ENCODE results near the gene TOM1. TPM values are rescaled to one million over a fixed set of nuclear protein-coding genes. Genes with fewer than 3 reads are reported as not detected.

The TOM1 gene
- total and polyA plus RNA-seq, 10 of the 15 experiments (the other 5 are each of a cell fraction or from before 2014, with no cell fraction given) = 2.2 to 64.6 (median 40.3) TPM

DNA sequence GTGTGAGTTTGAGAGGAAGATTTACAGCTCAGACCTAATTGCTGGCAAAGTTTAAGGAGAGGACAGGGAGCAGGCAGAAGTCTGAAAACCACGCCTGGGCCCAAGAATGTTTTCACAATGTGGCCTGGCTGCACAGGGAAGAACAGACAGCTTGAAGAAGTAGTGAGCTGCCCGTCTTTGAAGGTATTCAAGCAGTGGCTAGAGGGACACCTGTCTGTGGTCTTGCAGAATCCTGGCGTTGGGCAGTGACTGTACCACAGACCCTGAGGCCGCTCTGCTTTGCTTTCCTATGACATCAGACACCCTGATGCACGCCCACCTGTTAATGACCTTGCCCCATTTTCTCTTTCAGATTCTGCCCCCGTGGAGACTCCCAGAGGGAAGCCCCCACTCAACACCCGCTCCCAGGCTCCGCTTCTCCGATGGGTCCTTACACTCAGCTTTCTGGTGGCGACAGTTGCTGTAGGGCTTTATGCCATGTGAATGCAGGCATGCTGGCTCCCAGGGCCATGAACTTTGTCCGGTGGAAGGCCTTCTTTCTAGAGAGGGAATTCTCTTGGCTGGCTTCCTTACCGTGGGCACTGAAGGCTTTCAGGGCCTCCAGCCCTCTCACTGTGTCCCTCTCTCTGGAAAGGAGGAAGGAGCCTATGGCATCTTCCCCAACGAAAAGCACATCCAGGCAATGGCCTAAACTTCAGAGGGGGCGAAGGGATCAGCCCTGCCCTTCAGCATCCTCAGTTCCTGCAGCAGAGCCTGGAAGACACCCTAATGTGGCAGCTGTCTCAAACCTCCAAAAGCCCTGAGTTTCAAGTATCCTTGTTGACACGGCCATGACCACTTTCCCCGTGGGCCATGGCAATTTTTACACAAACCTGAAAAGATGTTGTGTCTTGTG, 93.7 kb downstream of the TOM1 start:
- H3K4me2 ChIP-seq (ENCODE audit: control insufficient read depth, insufficient read depth) = no peak overlapping the region
- ATAC-seq (no peak), DNase-seq (ENCODE audit: low read depth, low spot score) (no peak), FAIRE-seq (no peak)
- H3K9ac ChIP-seq (ENCODE audit: control insufficient read depth, insufficient read depth, low read length) = no peak overlapping the region
- intact Hi-C loops (cut with micrococcal nuclease; ENCODE audit: unreplicated experiment) = no loop called here
- ChIA-PET CTCF (interaction anchor here (0.8 to 1.4 kb wide), 5 partner anchors 10 to 38 kb away, joined by 3 to 13 read pairs (median 4); no protein-coding TSS in a partner anchor), RAD21 (ENCODE audit: unreplicated experiment) (interaction anchor here (1.1 to 1.7 kb wide), 6 partner anchors 8 to 42 kb away, joined by 4 to 10 read pairs (median 5); partner anchors contain the start of gene HMOX1), POLR2A (interaction anchor here (1.2 to 2.1 kb wide), 6 partner anchors 11 to 39 kb away, joined by 4 to 14 read pairs (median 6); partner anchors contain the start of gene HMOX1), SMC1A (ENCODE audit: uncharacterized antibody, unreplicated experiment) (interaction anchor here (1.0 to 3.5 kb wide), 5 partner anchors 9 to 30 kb away, joined by 3 to 27 read pairs (median 5); no protein-coding TSS in a partner anchor)
- no peak overlapping the region for H3K4me3 ChIP-seq
- H3K9me3 ChIP-seq (replicated peaks; ENCODE audit: control insufficient read depth, insufficient read depth, low read length) = no peaks in the 10 kb centered on the region
- in situ Hi-C loops (cut with MboI) = loop anchor here (25.0 kb wide), 1 partner anchor 1819 kb away; the partner anchor contains the start of gene SSTR3
- H3K79me2 ChIP-seq (ENCODE audit: control insufficient read depth, insufficient read depth, low read length) = no peaks in the 10 kb centered on the region
- no peak for TF ChIP-seq CREM (IDR thresholded peaks at IDR 0.05; ENCODE audit: low read depth)
- peak overlapping the region; percentile 29; the same call in 1 of the 2 replicates for H2AFZ ChIP-seq (ENCODE audit: control insufficient read depth, low read depth, low read length)
- H3K27me3 ChIP-seq (replicated peaks in 1 of 2; ENCODE audit: control insufficient read depth in 2 of 2, insufficient read depth in 2 of 2, low read length in 1 of 2) = no peaks in the 10 kb centered on the region
- 89% methylated on average over 16 of the region's 16 CpGs for WGBS (ENCODE audit: insufficient coverage, insufficient replicate concordance, low lambda C conversion rate, missing lambda C conversion rate)
- peaks cover 8 to 9% of the 10 kb centered on the region in 2 experiments; a peak in 3 of 4 replicates for H3K36me3 ChIP-seq (ENCODE audit: control insufficient read depth in 2 of 2, insufficient read depth in 2 of 2, low read length in 1 of 2)
- H4K20me1 ChIP-seq (ENCODE audit: control insufficient read depth, insufficient read depth) = no peaks in the 10 kb centered on the region
- peak overlapping the region; percentile 28; the same call in 1 of the 2 replicates for H3K27ac ChIP-seq (ENCODE audit: control insufficient read depth, insufficient read depth)
- peaks cover 26% of the 10 kb centered on the region for H3K4me1 ChIP-seq (ENCODE audit: control insufficient read depth, insufficient read depth, low read length)
- no TSS peak for BruUV-seq (replicated peaks)

DNA sequence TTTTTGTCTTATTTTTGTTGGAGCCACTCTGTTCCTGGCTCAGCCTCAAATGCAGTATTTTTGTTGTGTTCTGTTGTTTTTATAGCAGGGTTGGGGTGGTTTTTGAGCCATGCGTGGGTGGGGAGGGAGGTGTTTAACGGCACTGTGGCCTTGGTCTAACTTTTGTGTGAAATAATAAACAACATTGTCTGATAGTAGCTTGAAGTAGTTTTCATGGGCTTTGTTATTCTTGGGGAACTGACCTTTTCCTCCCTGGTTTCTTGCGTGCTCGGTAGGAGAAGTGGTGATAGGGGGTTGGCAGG, 94.3 kb downstream of the TOM1 start:
- Histone ChIP-seq H2AFZ (ENCODE audit: control insufficient read depth, low read depth, low read length) (peak overlapping the region; percentile 29; the same call in 1 of the 2 replicates), H3K36me3 (ENCODE audit: control insufficient read depth in 2 of 2, insufficient read depth in 2 of 2, low read length in 1 of 2) (peaks cover 8 to 9% of the 10 kb centered on the region in 2 experiments; a peak in 3 of 4 replicates), H3K27ac (ENCODE audit: control insufficient read depth, insufficient read depth) (peak overlapping the region; percentile 28), H3K4me1 (ENCODE audit: control insufficient read depth, insufficient read depth, low read length) (peaks cover 32% of the 10 kb centered on the region), H4K20me1 (ENCODE audit: control insufficient read depth, insufficient read depth) (no peaks in the 10 kb centered on the region), H3K79me2 (ENCODE audit: control insufficient read depth, insufficient read depth, low read length) (no peaks in the 10 kb centered on the region), H3K27me3 (replicated peaks in 1 of 2; ENCODE audit: control insufficient read depth in 2 of 2, insufficient read depth in 2 of 2, low read length in 1 of 2) (no peaks in the 10 kb centered on the region), H3K9ac (ENCODE audit: control insufficient read depth, insufficient read depth, low read length) (no peak overlapping the region), H3K4me3 (no peak overlapping the region), H3K9me3 (replicated peaks; ENCODE audit: control insufficient read depth, insufficient read depth, low read length) (no peaks in the 10 kb centered on the region), H3K4me2 (ENCODE audit: control insufficient read depth, insufficient read depth) (no peak overlapping the region)
- DNase-seq (ENCODE audit: low read depth, low spot score) (no peak), ATAC-seq (no peak), FAIRE-seq (no peak)
- ChIA-PET SMC1A (ENCODE audit: uncharacterized antibody, unreplicated experiment) (interaction anchor here (0.6 to 3.5 kb wide), 5 partner anchors 9 to 30 kb away, joined by 3 to 27 read pairs (median 4); partner anchors contain the start of gene HMOX1), POLR2A (interaction anchor here (0.7 to 2.1 kb wide), 5 partner anchors 12 to 40 kb away, joined by 4 to 7 read pairs (median 5); partner anchors contain the start of gene HMOX1), RAD21 (ENCODE audit: unreplicated experiment) (interaction anchor here (1.0 to 1.6 kb wide), 4 partner anchors 9 to 43 kb away, joined by 3 to 10 read pairs (median 4); no protein-coding TSS in a partner anchor), CTCF (interaction anchor here (0.7 to 1.4 kb wide), 5 partner anchors 10 to 43 kb away, joined by 3 to 13 read pairs (median 3); no protein-coding TSS in a partner anchor)
- BruUV-seq (replicated peaks) = no TSS peak
- in situ Hi-C loops (cut with MboI) = loop anchor here (25.0 kb wide), 1 partner anchor 1818 kb away; the partner anchor contains the start of gene SSTR3
- WGBS (ENCODE audit: insufficient coverage, insufficient replicate concordance, low lambda C conversion rate, missing lambda C conversion rate) = 57% methylated on average over 4 of the region's 4 CpGs
- intact Hi-C loops (cut with micrococcal nuclease; ENCODE audit: unreplicated experiment) = no loop called here
- TF ChIP-seq YBX1 (IDR thresholded peaks at IDR 0.05) (no peak), PAX8 (IDR thresholded peaks at IDR 0.05) (no peak), ATF7 (IDR thresholded peaks at IDR 0.05; ENCODE audit: low read depth) (no peak; the same call in 1 of the 2 replicates), ASH2L (IDR thresholded peaks at IDR 0.05; ENCODE audit: borderline replicate concordance, low read depth) (no peak), PAX5 (IDR thresholded peaks at IDR 0.05; ENCODE audit: borderline replicate concordance, low read depth, low read length) (no peak), EGR1 (IDR thresholded peaks at IDR 0.05; ENCODE audit: borderline replicate concordance in 1 of 2, low read depth in 2 of 2, low read length in 2 of 2) (peak in 1 of 2 experiments; percentile 79; a peak in 1 of 3 replicates), ZNF274 (IDR thresholded peaks at IDR 0.05; ENCODE audit: insufficient read depth, insufficient read length) (no peak), CHD2 (IDR thresholded peaks at IDR 0.05; ENCODE audit: borderline replicate concordance, low read depth, low read length) (0 out of 2 replicates have a peak, but pooled peaks have one; percentile 12), NBN (IDR thresholded peaks at IDR 0.05) (no peak), EZH2 (IDR thresholded peaks at IDR 0.05; ENCODE audit: borderline replicate concordance, control insufficient read depth, low read depth, low read length) (no peak), TCF12 (IDR thresholded peaks at IDR 0.05; ENCODE audit: low read depth, low read length) (no peak), BHLHE40 (IDR thresholded peaks at IDR 0.05; ENCODE audit: borderline replicate concordance in 1 of 2, low read depth in 2 of 2, low read length in 1 of 2) (no peak), ZNF207 (IDR thresholded peaks at IDR 0.05; ENCODE audit: borderline replicate concordance) (no peak)
- TF ChIP-seq, protein P1, sequence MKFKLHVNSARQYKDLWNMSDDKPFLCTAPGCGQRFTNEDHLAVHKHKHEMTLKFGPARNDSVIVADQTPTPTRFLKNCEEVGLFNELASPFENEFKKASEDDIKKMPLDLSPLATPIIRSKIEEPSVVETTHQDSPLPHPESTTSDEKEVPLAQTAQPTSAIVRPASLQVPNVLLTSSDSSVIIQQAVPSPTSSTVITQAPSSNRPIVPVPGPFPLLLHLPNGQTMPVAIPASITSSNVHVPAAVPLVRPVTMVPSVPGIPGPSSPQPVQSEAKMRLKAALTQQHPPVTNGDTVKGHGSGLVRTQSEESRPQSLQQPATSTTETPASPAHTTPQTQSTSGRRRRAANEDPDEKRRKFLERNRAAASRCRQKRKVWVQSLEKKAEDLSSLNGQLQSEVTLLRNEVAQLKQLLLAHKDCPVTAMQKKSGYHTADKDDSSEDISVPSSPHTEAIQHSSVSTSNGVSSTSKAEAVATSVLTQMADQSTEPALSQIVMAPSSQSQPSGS (IDR thresholded peaks at IDR 0.05; ENCODE audit: low read length) = no peak

Data from GM12878 (cell line).